HG02885 (cell line): ENCODE measurements around the gene FLOT1.

ENCODE experiments used
- ATAC-seq: cut with Tn5 transposase; IDR thresholded peaks from one replicate; pipeline ENCODE4 v1.9.1; 2021; ENCODE audit warnings: mild to moderate bottlenecking; ENCODE audit not compliant: unreplicated experiment, poor library complexity

Gene FLOT1

DNA sequence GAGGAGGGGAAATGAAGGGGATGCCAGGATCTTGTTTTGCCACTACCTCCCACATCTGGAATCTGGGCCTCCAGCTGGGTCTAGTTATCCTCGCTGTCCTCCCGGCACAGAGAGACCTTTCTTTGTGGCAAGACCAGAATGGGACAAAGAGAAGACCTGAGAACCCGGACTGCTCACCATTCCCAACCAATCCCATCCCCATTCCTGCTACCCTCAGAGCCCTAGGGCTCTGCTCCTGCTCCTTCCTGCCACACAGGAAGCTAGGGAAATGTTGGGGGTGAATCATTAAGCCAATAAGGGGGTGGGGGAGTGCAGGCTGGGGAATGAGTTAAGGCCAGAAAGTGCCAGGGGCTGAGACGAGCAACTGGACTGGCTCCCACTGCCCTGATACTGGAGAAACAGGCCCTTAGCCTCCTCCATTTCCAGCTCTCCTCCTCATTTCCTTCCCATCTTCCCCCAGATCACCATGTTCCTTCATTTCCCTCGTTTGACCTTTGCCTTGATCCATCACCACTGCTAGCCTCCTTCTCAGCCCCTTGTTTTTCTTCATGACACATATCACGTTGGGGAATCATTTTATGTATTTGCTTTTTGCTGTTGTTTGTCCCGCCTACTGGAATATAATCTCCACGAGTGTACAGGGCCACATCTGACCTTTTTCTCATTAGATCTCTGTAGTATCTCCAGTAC is 6.5 kb upstream of the FLOT1 start:
- no peak for ATAC-seq

DNA sequence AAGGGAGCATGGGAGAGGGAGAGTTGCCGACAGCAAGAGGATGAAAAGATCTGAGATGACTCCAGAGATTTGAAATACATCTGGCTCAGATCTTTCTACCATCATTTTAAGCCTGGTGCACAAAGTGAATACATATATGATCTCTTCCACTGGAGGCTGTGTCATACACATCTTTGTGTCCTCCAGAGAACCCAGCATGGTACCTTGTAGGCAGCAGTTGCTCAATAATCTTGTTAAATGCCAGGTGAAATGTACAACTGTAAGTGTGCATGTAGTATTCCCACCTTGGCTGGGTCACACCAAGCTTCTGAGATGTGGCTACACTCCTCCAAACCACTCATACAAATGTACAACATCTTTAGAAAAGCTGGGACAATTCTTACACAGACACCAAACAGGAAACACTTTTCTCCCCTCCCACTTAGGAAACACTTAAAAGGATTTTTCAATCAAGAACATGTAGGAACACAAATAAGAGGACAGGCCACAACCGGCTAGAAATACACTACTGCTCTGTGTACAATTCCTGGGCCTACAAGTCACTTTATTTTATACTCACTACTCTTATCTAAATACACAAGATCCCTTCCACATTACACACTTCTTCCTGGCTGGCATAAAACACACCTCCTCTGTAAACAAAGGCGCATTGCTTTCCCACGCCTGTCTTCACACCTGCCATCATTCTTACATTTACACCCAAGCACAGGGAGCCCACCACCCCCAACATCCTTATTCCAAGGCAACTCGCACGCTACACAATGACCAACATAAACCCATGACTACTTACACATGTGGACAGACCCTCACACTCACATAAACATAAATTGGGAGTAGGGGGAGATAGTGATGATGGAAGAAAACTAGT is 5.6 kb upstream of the FLOT1 start:
- ATAC-seq, result no peak

DNA sequence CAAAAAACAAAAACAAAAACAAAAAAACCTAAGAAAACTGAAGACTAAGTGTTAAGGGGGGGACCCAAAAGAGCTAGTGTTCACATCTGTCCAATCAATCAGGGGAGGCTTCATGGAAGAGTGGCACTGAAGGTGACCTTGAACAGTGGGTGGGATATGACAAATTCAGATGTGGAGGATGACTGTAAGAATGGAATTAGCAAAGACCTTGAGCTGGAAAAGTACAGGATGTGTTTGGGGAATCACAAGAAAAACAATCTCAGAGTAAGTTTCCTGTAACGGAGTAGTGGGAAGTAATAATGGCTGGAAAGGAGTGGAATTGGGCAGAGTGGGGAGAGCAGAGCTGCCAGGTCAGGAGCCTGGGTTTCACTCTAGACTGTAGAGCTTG is 4.8 kb upstream of the FLOT1 start:
- ATAC-seq, result no peak

DNA sequence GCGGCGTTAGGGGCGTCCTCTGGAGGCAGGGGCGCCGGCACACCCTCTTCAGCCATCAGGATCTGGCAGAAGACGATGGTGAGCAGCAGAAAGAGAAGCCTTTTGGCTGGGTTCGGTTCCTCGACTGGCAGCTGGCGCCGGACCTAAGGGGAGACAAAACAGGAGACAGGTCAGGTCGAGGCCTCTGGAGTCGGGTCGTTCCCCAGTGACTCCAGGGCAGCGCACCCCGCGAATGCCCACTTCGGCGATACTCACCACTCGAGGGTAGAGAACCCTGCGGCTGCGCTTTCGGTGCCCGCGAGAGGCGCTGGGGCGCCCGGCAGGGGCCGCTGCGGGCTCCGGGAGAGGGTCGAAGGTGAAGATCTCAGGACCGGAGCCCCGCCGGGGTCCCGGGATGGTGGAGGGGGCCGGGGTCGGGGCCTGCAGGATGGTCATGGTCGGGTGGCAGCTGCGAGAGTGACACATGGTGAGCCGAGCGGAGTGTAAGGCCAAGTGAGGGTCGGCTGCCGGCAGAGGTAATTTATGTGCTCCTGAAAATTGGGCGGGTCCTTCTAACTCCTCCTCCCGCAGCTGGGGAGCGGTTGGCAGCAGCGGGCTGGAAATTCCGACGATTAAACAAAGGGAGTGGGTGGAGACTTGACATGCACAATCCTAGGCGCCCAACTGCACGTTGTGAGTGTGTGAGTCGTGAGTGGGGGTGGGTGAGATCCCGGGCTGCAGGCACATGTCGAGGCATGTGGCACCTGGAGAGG is 1.7 kb upstream of the FLOT1 start, which contains the start of gene IER3:
Gene IER3, minus strand, starts transcription at position 494 of the 752 bp plus-strand sequence. Its CDS starts 29 bp downstream, at position 465.
- no peak for ATAC-seq

DNA sequence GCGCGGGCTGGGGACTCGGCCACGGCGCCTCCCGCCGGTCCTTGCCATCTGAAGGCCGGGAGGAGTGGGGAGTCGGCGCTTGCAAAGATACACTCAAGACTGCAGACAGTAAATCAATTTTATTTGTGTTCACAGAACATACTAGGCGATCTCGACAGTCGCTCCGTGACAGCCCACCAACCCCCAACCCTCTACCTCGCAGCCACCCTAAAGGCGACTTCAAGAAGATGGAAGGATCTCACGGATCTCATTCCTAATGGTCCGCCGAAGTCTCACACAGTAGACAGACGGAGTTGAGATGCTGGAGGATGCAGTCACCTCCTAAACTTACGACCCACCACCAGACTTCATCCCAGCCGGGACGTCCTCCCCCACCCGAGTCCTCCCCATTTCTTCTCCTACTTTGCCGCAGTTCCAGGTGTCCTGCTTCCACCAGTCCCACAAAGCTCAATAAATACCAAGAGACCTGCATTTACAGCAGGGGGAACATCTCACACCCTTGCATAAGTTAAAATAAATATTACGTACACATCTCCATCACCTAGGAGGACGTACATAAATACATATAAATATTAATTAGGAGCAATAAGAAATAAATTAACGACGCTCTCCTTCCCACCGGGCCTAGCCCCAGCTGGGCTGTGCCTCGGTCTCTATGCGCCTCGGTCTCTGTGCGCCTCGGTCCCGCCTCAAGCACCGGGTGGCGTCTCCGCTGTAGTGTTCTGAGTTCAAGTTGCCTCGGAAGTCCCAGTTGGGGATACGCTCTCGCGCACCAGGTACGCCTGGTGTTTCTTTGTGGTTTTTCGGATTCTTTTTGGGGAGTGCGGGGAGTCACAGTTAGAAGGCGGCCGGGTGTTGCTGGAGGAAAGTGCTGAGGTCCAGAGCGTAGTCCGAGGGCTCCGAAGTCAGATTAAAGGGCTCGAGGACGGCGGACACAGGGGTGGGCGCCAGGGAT is 889 bp upstream of the FLOT1 start:
- no peak for ATAC-seq

DNA sequence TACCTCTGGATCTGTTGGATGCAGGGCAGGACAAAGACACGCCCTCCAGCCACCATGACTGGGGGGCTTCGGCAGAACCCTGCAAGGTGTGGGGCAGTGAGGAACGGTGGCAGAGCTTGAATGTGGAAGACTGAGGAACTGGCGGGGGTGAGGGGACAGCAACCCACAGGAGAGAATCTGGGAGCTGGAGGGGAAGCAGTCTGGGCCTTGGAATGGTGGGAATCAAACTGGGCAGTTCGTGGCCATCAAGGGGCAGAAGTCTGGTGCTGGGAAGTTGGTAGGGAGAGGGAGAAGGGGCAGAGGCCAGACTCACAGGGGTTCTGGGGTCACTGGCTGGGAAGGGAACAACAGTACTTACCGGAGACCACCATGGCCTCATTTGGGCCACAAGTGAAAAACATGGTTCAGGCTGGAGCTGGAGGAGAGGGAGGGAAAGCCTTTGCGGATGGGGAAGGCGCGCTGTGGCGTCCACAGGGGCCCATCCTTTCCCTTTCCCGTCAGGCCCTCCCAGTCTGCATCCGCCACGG is 635 bp downstream of the FLOT1 start:
- ATAC-seq, result no peak

DNA sequence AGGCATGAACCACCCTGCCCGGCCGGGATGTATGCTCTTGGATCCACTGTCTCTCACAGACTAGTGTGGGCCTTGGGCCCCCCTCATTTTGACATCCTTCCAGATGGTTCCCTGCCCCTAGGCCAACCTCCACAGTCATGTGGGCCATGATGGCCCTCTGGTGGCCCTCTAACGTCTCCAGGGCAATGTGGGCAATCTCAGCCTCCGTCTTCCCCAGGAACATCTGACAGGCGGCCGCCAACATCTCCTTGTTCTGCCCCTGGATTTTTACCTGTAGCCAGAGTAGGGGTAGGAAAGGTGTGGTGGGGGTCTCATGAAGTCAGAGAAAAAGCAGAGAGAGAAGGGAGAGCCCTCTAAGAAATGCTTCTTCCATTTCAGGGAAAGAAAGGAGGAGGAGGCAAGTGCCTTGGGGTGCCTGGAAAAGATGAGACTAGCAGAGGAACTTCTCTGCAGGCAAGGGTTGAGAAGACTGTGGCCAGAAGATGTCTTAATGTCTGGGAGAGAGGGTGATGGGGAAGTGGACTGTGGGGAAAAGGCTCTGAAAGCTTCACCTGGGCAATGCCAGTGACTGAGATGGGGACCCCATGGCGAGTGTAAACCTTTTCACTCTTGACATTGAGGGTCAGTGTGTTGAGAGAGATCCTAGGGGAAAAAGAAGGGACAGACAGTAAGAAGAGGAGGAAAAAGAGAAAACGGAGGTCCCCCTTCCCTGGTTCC is 1.3 kb downstream of the FLOT1 start:
- ATAC-seq, result no peak

DNA sequence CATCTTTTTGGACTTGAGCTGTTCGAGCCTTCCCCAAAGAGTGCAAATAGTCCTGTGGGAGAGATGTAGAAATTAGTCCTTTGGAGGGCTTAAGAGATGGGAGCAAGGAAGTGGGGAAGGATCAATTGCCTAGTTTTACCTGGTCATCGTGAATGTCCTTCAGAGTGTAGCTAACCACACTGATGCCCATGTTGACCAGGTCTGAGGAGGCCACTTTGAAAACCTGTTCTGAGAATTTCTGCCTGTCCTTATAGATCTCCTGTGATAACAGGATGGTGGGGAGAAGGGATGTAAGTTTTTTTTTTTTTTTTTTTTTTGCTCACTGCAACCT is 2.0 kb downstream of the FLOT1 start:
- ATAC-seq, result no peak

DNA sequence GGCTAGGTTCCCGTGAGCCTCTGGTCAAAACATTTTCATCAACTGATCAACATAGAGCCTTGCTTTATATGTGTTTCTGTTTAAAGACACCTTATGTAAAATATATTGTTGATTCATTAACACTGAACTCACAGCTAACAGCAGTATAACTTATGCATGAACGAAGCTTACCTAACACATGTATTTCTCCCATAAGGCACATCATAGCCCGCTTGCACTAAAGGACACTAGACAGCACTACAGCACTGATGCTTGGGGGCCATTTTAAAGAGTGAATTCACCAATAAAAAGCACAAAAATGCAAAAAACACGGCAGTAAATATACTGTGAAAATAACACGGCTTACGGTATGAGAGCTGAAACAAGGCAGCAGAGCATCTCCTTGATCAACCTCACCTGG is 4.0 kb downstream of the FLOT1 start:
- no peak for ATAC-seq

DNA sequence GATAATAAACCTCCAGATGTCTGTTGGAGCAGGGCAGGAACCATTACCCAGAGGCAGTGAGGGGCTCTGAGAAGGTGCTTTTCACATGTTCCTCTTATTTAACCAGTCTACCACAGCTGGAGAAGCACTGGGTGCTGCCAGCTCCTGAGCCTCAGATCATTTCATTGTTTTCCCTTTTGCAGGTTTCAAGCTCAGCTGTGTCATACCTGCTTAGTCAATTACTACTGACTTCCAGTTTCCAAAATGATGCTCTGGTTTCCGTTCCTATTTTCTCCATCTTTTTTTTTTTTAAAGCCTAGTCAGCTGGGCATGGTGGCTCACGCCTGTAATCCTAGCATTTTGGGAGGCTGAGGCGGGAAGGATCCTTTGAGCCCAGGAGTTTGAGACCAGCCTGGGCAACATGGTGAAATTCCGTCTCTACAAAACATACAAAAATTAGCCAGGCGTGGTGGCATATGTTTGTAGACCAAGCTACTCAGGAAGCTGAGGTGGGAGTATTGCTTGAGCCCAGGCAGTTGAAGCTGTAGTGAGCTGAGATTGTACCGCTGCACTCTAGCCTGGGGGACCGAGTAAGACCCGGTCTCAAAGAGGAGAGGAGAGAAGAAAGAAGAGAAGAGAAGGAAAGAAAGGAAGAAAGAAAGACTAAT is 6.7 kb downstream of the FLOT1 start:
- ATAC-seq, result no peak

DNA sequence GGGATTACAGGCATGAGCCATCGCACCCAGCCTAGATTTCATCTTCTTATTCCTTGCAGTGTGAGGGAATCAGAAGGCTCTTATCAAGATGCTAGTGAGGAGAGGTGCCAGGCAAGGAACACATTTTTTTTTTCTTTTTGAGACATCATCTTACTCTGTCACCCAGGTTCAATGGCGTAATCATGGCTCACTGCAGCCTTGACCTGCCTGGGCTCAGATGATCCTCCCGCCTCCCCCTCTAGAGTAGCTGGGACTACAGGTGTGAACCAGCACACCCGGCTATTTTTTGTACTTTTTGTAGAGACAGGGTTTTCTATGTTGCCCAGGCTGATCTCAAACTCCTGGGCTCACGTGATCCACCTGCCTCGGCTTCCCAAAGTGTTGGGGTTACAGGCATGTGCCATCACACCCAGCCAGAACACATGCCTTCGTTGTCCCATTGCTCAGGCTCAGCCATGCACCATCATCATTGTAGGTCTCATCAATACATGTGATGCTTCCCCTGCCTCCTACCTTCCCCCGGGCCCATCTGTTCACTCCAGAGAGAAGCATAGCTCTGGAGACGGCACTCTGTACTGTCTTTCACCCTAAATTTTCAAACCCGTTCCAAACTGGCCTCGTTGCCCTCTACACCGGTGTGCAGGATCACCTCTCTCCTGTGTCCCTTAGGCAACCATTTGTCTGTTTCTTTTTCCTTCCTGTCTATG is 10.1 kb downstream of the FLOT1 start:
- no peak for ATAC-seq

DNA sequence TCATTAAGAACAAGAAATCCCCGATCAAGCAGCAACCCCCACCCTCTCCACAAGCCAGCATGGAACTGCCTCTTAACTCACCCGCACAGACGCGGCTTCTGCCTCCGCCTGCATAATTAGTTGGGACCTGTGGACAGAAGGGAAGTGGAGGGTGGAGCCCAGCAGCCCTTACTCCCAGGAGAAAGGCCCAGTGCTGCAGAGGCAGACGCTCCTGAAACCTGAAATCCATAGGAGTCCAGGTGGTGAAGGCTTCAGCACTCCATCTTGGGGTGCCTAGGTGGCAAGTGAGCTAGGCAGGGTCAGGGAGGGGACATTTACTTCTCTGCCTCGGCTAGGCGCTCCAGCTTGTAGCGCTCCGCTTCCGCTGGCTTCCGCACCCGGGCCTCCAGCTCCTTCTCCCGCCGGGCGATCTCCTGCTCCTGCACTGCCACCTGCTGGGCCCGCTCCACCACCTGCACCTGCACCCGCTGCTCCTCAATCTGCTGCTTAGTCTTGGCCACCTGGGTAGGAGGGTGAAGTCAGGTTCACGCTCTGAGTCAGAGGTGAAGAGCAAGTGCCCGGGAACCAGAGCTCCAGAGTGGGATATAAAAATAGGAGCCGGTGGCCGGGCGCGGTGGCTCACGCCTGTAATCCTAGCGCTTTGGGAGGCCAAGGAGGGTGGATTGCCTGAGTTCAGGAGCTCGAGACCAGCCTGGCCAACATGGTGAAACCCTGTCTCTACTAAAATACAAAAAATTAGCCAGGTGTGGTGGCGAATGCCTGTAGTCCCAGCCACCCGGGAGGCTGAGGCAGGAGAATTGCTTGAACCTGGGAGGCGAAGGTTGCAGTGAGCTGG is 11.7 kb downstream of the FLOT1 start:
- ATAC-seq, result no peak

DNA sequence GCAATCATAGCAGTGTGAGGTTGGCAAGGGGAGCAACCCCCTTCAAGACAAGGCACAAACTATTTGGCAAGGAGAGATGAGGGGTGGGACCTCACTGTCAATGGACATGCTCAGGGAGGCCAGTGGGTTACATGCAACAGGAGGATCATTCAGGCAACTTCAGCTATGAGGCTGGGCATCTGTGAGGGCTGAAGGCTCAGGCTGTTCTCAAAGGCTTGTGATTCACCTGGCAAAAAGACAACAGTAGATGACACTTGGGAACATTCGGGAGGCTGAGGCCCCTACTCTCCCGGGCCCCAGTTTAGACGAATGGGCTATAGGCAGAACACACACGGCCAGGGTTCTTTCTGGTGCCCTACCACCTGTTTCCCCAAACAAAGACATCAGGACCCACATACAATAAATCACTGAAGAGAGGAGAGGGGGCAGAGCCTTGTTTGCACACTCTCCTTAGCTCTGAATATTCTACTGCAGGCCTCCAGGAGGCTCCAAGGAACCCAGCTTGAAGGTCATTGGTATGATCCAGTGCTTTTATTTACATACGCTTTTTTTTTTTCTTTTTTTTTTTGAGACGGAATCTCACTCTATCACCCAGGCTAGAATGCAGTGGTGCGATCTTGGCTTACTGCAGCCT is 14.4 kb downstream of the FLOT1 start:
- ATAC-seq, result no peak

DNA sequence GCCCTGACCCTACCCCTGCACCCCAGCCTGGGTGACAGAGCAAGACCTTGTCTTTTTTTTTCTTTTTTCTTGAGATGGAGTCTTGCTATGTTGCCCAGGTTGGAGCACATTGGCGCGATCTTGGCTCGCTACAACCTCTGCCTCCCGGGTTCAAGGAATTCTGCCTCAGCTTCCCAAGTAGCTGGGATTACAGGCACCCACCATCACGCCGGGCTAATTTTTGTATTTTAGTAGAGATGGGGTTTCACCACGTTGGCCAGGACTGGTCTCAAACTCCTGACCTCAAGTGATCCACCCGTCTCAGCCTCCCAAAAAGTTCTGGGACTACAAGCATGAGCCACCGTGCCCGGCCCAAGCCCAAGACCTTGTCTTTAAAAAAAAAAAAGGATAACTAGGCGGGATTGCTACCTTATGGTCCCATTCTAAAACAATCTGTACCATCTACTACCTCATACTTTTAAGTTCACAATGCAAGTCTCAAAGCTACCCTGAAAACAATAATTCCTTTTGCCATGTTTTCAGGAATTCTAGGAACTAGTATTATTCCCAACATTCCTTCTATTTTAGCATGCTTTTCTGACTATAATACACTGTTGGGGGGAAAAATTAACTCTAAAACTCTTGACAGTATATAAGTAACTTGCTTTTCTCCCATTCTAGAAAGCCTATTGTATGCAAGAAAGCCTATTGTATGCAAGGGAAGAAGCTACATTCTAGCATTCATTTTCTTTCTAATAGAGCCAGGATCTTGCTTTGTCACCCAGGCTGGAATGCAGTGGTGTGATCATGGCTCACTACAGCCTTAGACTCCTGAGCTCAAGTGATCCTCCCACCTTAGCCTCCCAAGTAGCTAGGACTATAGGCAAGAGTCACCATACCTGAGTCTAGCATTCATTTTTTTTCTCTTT is 15.7 kb downstream of the FLOT1 start:
- ATAC-seq, result no peak

DNA sequence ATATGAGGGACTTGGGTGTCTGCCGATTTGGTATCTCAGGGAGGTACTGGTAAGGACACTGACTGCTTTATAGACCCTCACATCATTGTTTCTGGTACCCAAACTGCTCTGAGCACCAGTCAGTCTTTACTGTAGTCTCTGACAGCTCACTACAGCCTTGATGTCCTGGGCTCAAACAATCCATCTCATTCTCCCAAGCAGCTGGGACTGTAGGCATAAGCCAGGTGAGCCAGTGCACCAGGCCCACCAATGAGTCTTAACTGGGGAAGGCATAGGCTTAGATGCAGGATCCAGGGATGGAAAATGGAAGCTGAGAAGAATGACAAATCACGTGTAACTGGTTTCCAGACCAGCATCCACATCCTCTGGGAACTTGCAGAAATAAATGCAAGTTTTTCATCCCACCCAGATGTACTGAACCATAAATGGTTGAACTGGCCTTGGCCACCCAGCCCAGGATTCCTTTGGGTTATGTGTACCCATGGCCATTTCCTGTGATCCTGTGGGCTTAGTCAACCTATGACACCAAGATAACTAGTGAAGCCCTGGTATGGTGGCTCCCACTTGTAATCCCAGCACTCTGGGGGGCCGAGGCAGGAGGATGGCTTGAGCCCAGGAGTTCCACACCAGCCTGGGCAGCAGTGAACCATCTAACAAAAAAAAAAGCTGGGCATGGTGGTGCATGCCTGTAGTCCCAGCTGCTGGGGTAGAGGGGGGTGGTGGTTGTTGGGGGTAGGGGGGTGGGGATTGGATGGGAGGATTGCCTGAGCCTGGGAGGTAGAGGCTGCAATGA is 16.6 kb downstream of the FLOT1 start:
- no peak for ATAC-seq
